B cell (primary cell): ENCODE measurements around the gene IYD. TPM values are rescaled to one million over a fixed set of nuclear protein-coding genes. Genes with fewer than 3 reads are reported as not detected.

Experiments
- ATAC-seq: fragments of 200-7000 bp; cut with Tn5 transposase; one replicate; pipeline ENCODE4 v1.10.0; 2021; ENCODE audit warnings: low read depth, mild to moderate bottlenecking, moderate number of reproducible peaks, moderate library complexity
- CTCF ChIA-PET: fragments of 350-600 bp; sonication (Branson Sonifier 250); formaldehyde crosslinking; loops from one replicate; lab custom pipeline; 2021; ENCODE audit warnings: antibody characterized with exemption, inconsistent platforms; lab: Charles Lee
- POLR2A ChIA-PET: fragments of 350-600 bp; sonication (Branson Sonifier 250); formaldehyde crosslinking; loops from one replicate; lab custom pipeline; 2021; ENCODE audit warnings: antibody characterized with exemption; lab: Charles Lee
- DNase-seq: peaks from one replicate; pipeline ENCODE4 v3.0.0; 2013
- H2AFZ ChIP-seq: 2 replicates; pipeline ENCODE4 v1.6.1; 2012; ENCODE audit warnings: mild to moderate bottlenecking, low read depth, low read length; ENCODE audit not compliant: insufficient read depth, poor library complexity, severe bottlenecking
- H3K27ac ChIP-seq, 2 donors: 1 replicate in 1 of 2; 2 replicates in 1 of 2; pipeline ENCODE4 v1.5.1; 2012 to 2013; ENCODE audit warnings: low read length in 2 of 2, mild to moderate bottlenecking in 2 of 2, moderate library complexity in 1 of 2
- H3K27me3 ChIP-seq, 4 experiments: fragments of 200-600 bp in 1 of 4; sonication (generic) in 1 of 4; replicated peaks in 1 of 4; 1 replicate in 2 of 4; 2 replicates in 2 of 4; pipeline versions ENCODE4 v1.6.1 to v1.7.0; 2013 to 2016; ENCODE audit warnings: low read length in 3 of 4, mild to moderate bottlenecking in 2 of 4, mixed read lengths in 1 of 4, moderate library complexity in 1 of 4; ENCODE audit not compliant: insufficient read depth in 4 of 4, control insufficient read depth in 3 of 4; ENCODE audit errors: control extremely low read depth in 1 of 4
- H3K36me3 ChIP-seq, 2 experiments: replicated peaks in 1 of 2; 1 replicate in 1 of 2; 2 replicates in 1 of 2; pipeline versions ENCODE4 v1.6.1 to v1.7.1; 2013; ENCODE audit warnings: low read length in 1 of 2; ENCODE audit not compliant: insufficient read depth in 2 of 2, control insufficient read depth in 1 of 2; ENCODE audit errors: control extremely low read depth in 1 of 2, extremely low read depth in 1 of 2
- H3K4me1 ChIP-seq, 2 donors: fragments of 200-600 bp in 1 of 2; sonication (generic) in 1 of 2; 1 replicate in 1 of 2; 2 replicates in 1 of 2; pipeline versions ENCODE4 v1.5.1 to v1.6.1; 2013 to 2017; ENCODE audit warnings: low read length in 2 of 2; ENCODE audit not compliant: control insufficient read depth in 2 of 2, insufficient read depth in 2 of 2
- H3K4me2 ChIP-seq: replicated peaks from 2 replicates; pipeline ENCODE3; 2012; ENCODE audit warnings: mild to moderate bottlenecking, low read depth, low read length; ENCODE audit not compliant: poor library complexity, severe bottlenecking
- H3K4me3 ChIP-seq, 5 experiments: fragments of 200-600 bp in 1 of 5; sonication (generic) in 1 of 5; 1 replicate in 3 of 5; 2 replicates in 2 of 5; pipeline versions ENCODE4 v1.5.1 to v1.7.0; 2011 to 2016; ENCODE audit warnings: low read length in 4 of 5, mild to moderate bottlenecking in 4 of 5, low read depth in 2 of 5, control low read depth in 1 of 5, moderate library complexity in 1 of 5; ENCODE audit not compliant: insufficient read depth in 1 of 5; ENCODE audit errors: control extremely low read depth in 1 of 5, extremely low read depth in 1 of 5
- H3K79me2 ChIP-seq: fragments of 200-600 bp; sonication (generic); one replicate; pipeline ENCODE4 v1.6.0; 2016; ENCODE audit warnings: low read length; ENCODE audit not compliant: control insufficient read depth, insufficient read depth
- H3K9ac ChIP-seq: fragments of 200-600 bp; sonication (generic); 2 replicates; pipeline ENCODE4 v1.6.1; 2017; ENCODE audit warnings: mild to moderate bottlenecking, low read length, moderate library complexity
- H3K9me3 ChIP-seq, 3 donors: one replicate each; pipeline versions ENCODE4 v1.6.1 to v1.7.1; 2013; ENCODE audit warnings: low read length in 2 of 3; ENCODE audit not compliant: control insufficient read depth in 2 of 3, insufficient read depth in 1 of 3; ENCODE audit errors: control extremely low read depth in 1 of 3
- H4K20me1 ChIP-seq: 2 replicates; pipeline ENCODE4 v1.6.0; 2012; ENCODE audit warnings: mild to moderate bottlenecking, low read length; ENCODE audit not compliant: insufficient read depth, control insufficient read depth, poor library complexity, severe bottlenecking
- H3K27ac Mint-ChIP-seq: one replicate; pipeline ENCODE4 v1.8.0; 2021; ENCODE audit warnings: mixed read lengths
- H3K27me3 Mint-ChIP-seq: one replicate; pipeline ENCODE4 v1.8.0; 2021; ENCODE audit warnings: mixed read lengths
- H3K4me1 Mint-ChIP-seq: one replicate; pipeline ENCODE4 v1.8.0; 2021; ENCODE audit warnings: mixed read lengths
- H3K4me3 Mint-ChIP-seq: one replicate; pipeline ENCODE4 v1.8.0; 2021; ENCODE audit warnings: mixed read lengths
- H3K9me3 Mint-ChIP-seq: one replicate; pipeline ENCODE4 v1.8.0; 2022; ENCODE audit warnings: mixed read lengths; ENCODE audit not compliant: insufficient read depth
- CTCF ChIP-seq: fragments of 200-600 bp; IDR thresholded peaks from one replicate; pipeline ENCODE4 v1.8.0; 2022; ENCODE audit warnings: antibody characterized with exemption, mild to moderate bottlenecking
- EZH2 ChIP-seq: IDR thresholded peaks from 2 replicates; pipeline ENCODE4 v1.6.1; 2012; ENCODE audit warnings: borderline replicate concordance, low read depth, mild to moderate bottlenecking, moderate library complexity, low read length; ENCODE audit not compliant: insufficient read depth, poor library complexity, severe bottlenecking
- WGBS: methylation state at CpG from one replicate; pipeline ENCODE4 v1.1.5; 2013; ENCODE audit warnings: missing lambda C conversion rate; ENCODE audit not compliant: insufficient coverage; 5-methylcytosine and 5-hydroxymethylcytosine counted together
- intact Hi-C: fragments of 100-400 bp; cut with micrococcal nuclease; formaldehyde crosslinking; loops from one replicate; pipeline ENCODE4 v1.10.0; 2022
- polyA plus RNA-seq: library from polyadenylated mRNA; depleted of rRNA; stranded (reverse); fragments of >200 nt; gene quantifications from 2 replicates; pipeline ENCODE4 v1.2.3, GENCODE V29; 2012
- total RNA-seq, 2 donors: library from RNA; stranded (reverse); fragments of 120-200 nt in 1 of 2; gene quantifications; 1 replicate in 1 of 2; 2 replicates in 1 of 2; pipeline versions ENCODE4 v1.2.3 to v1.2.4, GENCODE V29; 2013 to 2022

IYD gene
- total and polyA plus RNA-seq, 2 donors (not counting 1 experiment from before 2014, with no cell fraction given): not detected

- Mint-ChIP-seq H3K27ac (no peak overlapping the region), H3K9me3 (no peaks in the 10 kb centered on the region), H3K4me3 (no peak overlapping the region), H3K4me1 (no peaks in the 10 kb centered on the region), H3K27me3 (peaks cover 34% of the 10 kb centered on the region)
- no peaks in the 10 kb centered on the region for H3K27me3 ChIP-seq
- CTCF ChIA-PET: interaction anchor here (1.2 to 2.7 kb wide), 6 partner anchors 10 to 478 kb away, joined by 4 to 35 read pairs (median 6); no protein-coding TSS in a partner anchor
- no peaks in the 10 kb centered on the region for H3K79me2 ChIP-seq
- H2AFZ ChIP-seq: no peak overlapping the region
- DNase-seq: no peak
- no peaks in the 10 kb centered on the region for H4K20me1 ChIP-seq
- intact Hi-C loops: loop anchor here (5.0 kb wide), 1 partner anchor 404 kb away; no protein-coding TSS in a partner anchor
- WGBS: no CpG with 5 or more reads among the region's 2 CpGs
- H3K36me3 ChIP-seq: no peaks in the 10 kb centered on the region
- H3K4me3 ChIP-seq: no peak overlapping the region
- no peak for ATAC-seq
- POLR2A ChIA-PET: no interaction called here
- H3K27ac ChIP-seq: no peak overlapping the region
- H3K9me3 ChIP-seq: no peaks in the 10 kb centered on the region
- no peak overlapping the region for H3K9ac ChIP-seq
- no peaks in the 10 kb centered on the region for H3K4me1 ChIP-seq
- H3K4me2 ChIP-seq: no peak overlapping the region
- TF ChIP-seq EZH2 (no peak), CTCF (no peak)
Measured at GRCh38 chr6:150336708-150337107, 32.1 kb upstream of the IYD start.

GRCh38 chr6:150342126-150342525 is 26.7 kb upstream of the IYD start:
- DNase-seq (no peak), ATAC-seq (no peak)
- H3K9me3 ChIP-seq: no peaks in the 10 kb centered on the region
- H3K27me3 ChIP-seq: peaks cover 0 to 4% (median 2%) of the 10 kb centered on the region in 4 experiments
- H4K20me1 ChIP-seq: no peaks in the 10 kb centered on the region
- H3K4me1 Mint-ChIP-seq: no peaks in the 10 kb centered on the region
- H3K9me3 Mint-ChIP-seq: no peaks in the 10 kb centered on the region
- no peak overlapping the region for H3K4me3 ChIP-seq
- H3K4me2 ChIP-seq: no peak overlapping the region
- H3K4me1 ChIP-seq: no peaks in the 10 kb centered on the region
- no peaks in the 10 kb centered on the region for H3K79me2 ChIP-seq
- WGBS: no CpG with 5 or more reads among the region's 2 CpGs
- H3K27me3 Mint-ChIP-seq: peaks cover 22% of the 10 kb centered on the region
- H3K27ac ChIP-seq: no peak overlapping the region
- no peak overlapping the region for H3K4me3 Mint-ChIP-seq
- TF ChIP-seq EZH2 (no peak), CTCF (no peak)
- no peak overlapping the region for H2AFZ ChIP-seq
- intact Hi-C loops: no loop called here
- ChIA-PET POLR2A (no interaction called here), CTCF (interaction anchor here (1.2 to 4.1 kb wide), 3 partner anchors 11 to 263 kb away, joined by 3 to 21 read pairs (median 3); no protein-coding TSS in a partner anchor)
- no peak overlapping the region for H3K9ac ChIP-seq
- no peaks in the 10 kb centered on the region for H3K36me3 ChIP-seq
- H3K27ac Mint-ChIP-seq: no peak overlapping the region
